Ammon's horn (tissue), 1 donor: ENCODE results near the gene MCM8.

ENCODE experiments used
- DNase-seq: peaks from one replicate; pipeline ENCODE4 v3.0.0-alpha.2; 2016; ENCODE audit warnings: low spot score

MCM8 gene

GRCh38 chr20:6044115-6044514 is 93.7 kb downstream of the MCM8 start:
- DNase-seq, result no peak

- DNase-seq, result no peak
These were observed 95.1 kb downstream of the MCM8 start for GRCh38 chr20:6045566-6045965.

GRCh38 chr20:6046432-6046831 is 96.0 kb downstream of the MCM8 start:
- no peak for DNase-seq

GRCh38 chr20:6048391-6048790 is 97.9 kb downstream of the MCM8 start:
- no peak for DNase-seq
